Neural cell (in vitro differentiated cells): ENCODE measurements around the gene CACNA2D1. TPM values are rescaled to one million over a fixed set of nuclear protein-coding genes. Genes with fewer than 3 reads are reported as not detected.

ENCODE experiments used
- H2AFZ ChIP-seq: fragments of 200-600, 300-800 bp; sonication (generic), shearing (Covaris generic); 2 replicates; pipeline ENCODE4 v1.6.0; 2014; ENCODE audit warnings: low read depth, mild to moderate bottlenecking, antibody characterized with exemption, low read length, moderate library complexity
- H3F3A ChIP-seq: fragments of 200-600 bp; shearing (Covaris generic); 2 replicates; pipeline ENCODE4 v1.6.1; 2016; ENCODE audit warnings: mild to moderate bottlenecking, moderate library complexity, mixed read lengths, antibody characterized with exemption, low read length; ENCODE audit not compliant: insufficient read depth, poor library complexity, severe bottlenecking
- H3K27ac ChIP-seq: fragments of 200-600, 300-800 bp; sonication (generic), shearing (Covaris generic); 2 replicates; pipeline ENCODE4 v1.5.1; 2014; ENCODE audit warnings: mild to moderate bottlenecking, low read length, moderate library complexity
- H3K27me3 ChIP-seq: fragments of 300-800, 200-600 bp; sonication (generic), shearing (Covaris generic); 2 replicates; pipeline ENCODE4 v1.6.0; 2014; ENCODE audit warnings: mild to moderate bottlenecking, low read depth, low read length, moderate library complexity; ENCODE audit not compliant: insufficient read depth
- H3K36me3 ChIP-seq: fragments of 300-800, 200-600 bp; sonication (generic), shearing (Covaris generic); 2 replicates; pipeline ENCODE4 v1.5.1; 2014; ENCODE audit warnings: mild to moderate bottlenecking, antibody characterized with exemption, low read length, moderate library complexity; ENCODE audit not compliant: insufficient read depth
- H3K4me2 ChIP-seq: fragments of 300-800, 200-600 bp; sonication (generic), shearing (Covaris generic); 2 replicates; pipeline ENCODE4 v1.6.0; 2014; ENCODE audit warnings: mild to moderate bottlenecking, low read length
- H3K4me3 ChIP-seq: fragments of 300-800, 200-600 bp; sonication (generic), shearing (Covaris generic); 2 replicates; pipeline ENCODE4 v1.5.1; 2014; ENCODE audit warnings: mild to moderate bottlenecking, low read length, moderate library complexity
- H3K79me2 ChIP-seq: fragments of 200-600 bp; shearing (Covaris generic); replicated peaks from 2 replicates; pipeline ENCODE4 v1.6.0; 2014; ENCODE audit warnings: mild to moderate bottlenecking, low read length, moderate library complexity; ENCODE audit not compliant: insufficient read depth
- H3K9ac ChIP-seq: fragments of 300-800, 200-600 bp; sonication (generic), shearing (Covaris generic); 2 replicates; pipeline ENCODE4 v1.6.1; 2016; ENCODE audit warnings: mild to moderate bottlenecking, low read length, mixed read lengths
- H3K9me2 ChIP-seq: fragments of 200-600 bp; shearing (Covaris generic); 2 replicates; pipeline ENCODE4 v1.6.1; 2016; ENCODE audit warnings: mild to moderate bottlenecking, low read length, mixed read lengths; ENCODE audit not compliant: insufficient read depth
- H3K9me3 ChIP-seq: fragments of 200-600, 300-800 bp; sonication (generic), shearing (Covaris generic); 2 replicates; pipeline ENCODE4 v1.6.1; 2016; ENCODE audit warnings: mild to moderate bottlenecking, mixed run types, low read length, moderate library complexity, mixed read lengths
- H4K20me1 ChIP-seq: fragments of 200-600 bp; shearing (Covaris generic); 2 replicates; pipeline ENCODE4 v1.6.1; 2016; ENCODE audit warnings: mild to moderate bottlenecking, mixed run types; ENCODE audit not compliant: insufficient read depth
- CTCF ChIP-seq: fragments of 450-650 bp; IDR thresholded peaks from 2 replicates; pipeline ENCODE4 v1.5.1; 2014; ENCODE audit warnings: antibody characterized with exemption, mild to moderate bottlenecking, moderate library complexity; ENCODE audit not compliant: poor library complexity, severe bottlenecking
- EP300 ChIP-seq: fragments of 450-650 bp; conservative IDR thresholded peaks from 2 replicates; pipeline ENCODE4 v1.6.1; 2014; ENCODE audit warnings: antibody characterized with exemption, mild to moderate bottlenecking, moderate library complexity; ENCODE audit not compliant: poor library complexity, severe bottlenecking
- EZH2 ChIP-seq: fragments of 200-600, 300-800 bp; shearing (Covaris generic), sonication (generic); IDR thresholded peaks from 2 replicates; pipeline ENCODE4 v1.6.1; 2014; ENCODE audit warnings: antibody characterized with exemption, low read length, borderline replicate concordance, mild to moderate bottlenecking; ENCODE audit not compliant: insufficient read depth, poor library complexity, severe bottlenecking
- MXI1 ChIP-seq: fragments of 450-650 bp; conservative IDR thresholded peaks from 2 replicates; pipeline ENCODE4 v1.6.1; 2014; ENCODE audit warnings: antibody characterized with exemption, mild to moderate bottlenecking; ENCODE audit not compliant: poor library complexity, severe bottlenecking
- POLR2AphosphoS5 ChIP-seq: IDR thresholded peaks from 2 replicates; pipeline ENCODE4 v1.6.1; 2012
- RAD21 ChIP-seq: fragments of 450-650 bp; conservative IDR thresholded peaks from 2 replicates; pipeline ENCODE4 v1.6.1; 2014; ENCODE audit warnings: antibody characterized with exemption, mild to moderate bottlenecking, moderate library complexity
- REST ChIP-seq: IDR thresholded peaks from 2 replicates; pipeline ENCODE4 v1.6.1; 2012; ENCODE audit warnings: borderline replicate concordance
- SMC3 ChIP-seq: fragments of 450-650 bp; conservative IDR thresholded peaks from 2 replicates; pipeline ENCODE4 v1.6.1; 2014; ENCODE audit warnings: antibody characterized with exemption, mild to moderate bottlenecking, moderate library complexity; ENCODE audit not compliant: poor library complexity
- TAF1 ChIP-seq: IDR thresholded peaks from 2 replicates; pipeline ENCODE4 v1.6.1; 2012; ENCODE audit warnings: low read depth
- polyA plus RNA-seq: library from polyadenylated mRNA; depleted of rRNA; stranded (reverse); fragments of >200 nt; gene quantifications from 2 replicates; pipeline ENCODE4 v1.2.3, GENCODE V29; 2014

CACNA2D1 gene
- polyA plus RNA-seq, 1 donor from 2014 or later = 7.0 TPM

- Histone ChIP-seq H4K20me1 (no peaks in the 10 kb centered on the region), H3K79me2 (no peaks in the 10 kb centered on the region), H3K36me3 (no peaks in the 10 kb centered on the region), H3K27me3 (no peaks in the 10 kb centered on the region), H3K27ac (peak overlapping the region; percentile 80), H3K4me3 (peak overlapping the region; percentile 32), H3K9me2 (no peaks in the 10 kb centered on the region), H3K4me2 (peak overlapping the region; percentile 5), H2AFZ (no peak overlapping the region), H3K9me3 (no peaks in the 10 kb centered on the region), H3K9ac (peak overlapping the region; percentile 10), H3F3A (peaks cover 17% of the 10 kb centered on the region)
- TF ChIP-seq MXI1 (no peak), EZH2 (no peak), RAD21 (no peak), CTCF (no peak), REST (no peak), EP300 (no peak), SMC3 (no peak), TAF1 (no peak), POLR2AphosphoS5 (no peak)
Observed at GRCh38 chr7:82317760-82318159, 125.8 kb downstream of the CACNA2D1 start.

GRCh38 chr7:82317257-82317721, 126.3 kb downstream of the CACNA2D1 start:
- no peaks in the 10 kb centered on the region for H3K9me2 ChIP-seq
- no peak for TF ChIP-seq EZH2
- peak; percentile 94 for TF ChIP-seq EP300
- peak; percentile 79 for TF ChIP-seq REST
- TF ChIP-seq POLR2AphosphoS5 = peak; percentile 97
- TF ChIP-seq RAD21 = peak; percentile 19
- TF ChIP-seq MXI1 = no peak
- no peaks in the 10 kb centered on the region for H3K27me3 ChIP-seq
- no peak overlapping the region for H2AFZ ChIP-seq
- H3K27ac ChIP-seq = peak overlapping the region; percentile 80
- H3F3A ChIP-seq = peaks cover 17% of the 10 kb centered on the region
- H3K36me3 ChIP-seq = no peaks in the 10 kb centered on the region
- H3K4me2 ChIP-seq = peak overlapping the region; percentile 5
- peak overlapping the region; percentile 32 for H3K4me3 ChIP-seq
- no peaks in the 10 kb centered on the region for H3K79me2 ChIP-seq
- no peaks in the 10 kb centered on the region for H4K20me1 ChIP-seq
- no peaks in the 10 kb centered on the region for H3K9me3 ChIP-seq
- H3K9ac ChIP-seq = peak overlapping the region; percentile 10
